ENCODE data around the gene COQ8B.

Gene COQ8B

DNA sequence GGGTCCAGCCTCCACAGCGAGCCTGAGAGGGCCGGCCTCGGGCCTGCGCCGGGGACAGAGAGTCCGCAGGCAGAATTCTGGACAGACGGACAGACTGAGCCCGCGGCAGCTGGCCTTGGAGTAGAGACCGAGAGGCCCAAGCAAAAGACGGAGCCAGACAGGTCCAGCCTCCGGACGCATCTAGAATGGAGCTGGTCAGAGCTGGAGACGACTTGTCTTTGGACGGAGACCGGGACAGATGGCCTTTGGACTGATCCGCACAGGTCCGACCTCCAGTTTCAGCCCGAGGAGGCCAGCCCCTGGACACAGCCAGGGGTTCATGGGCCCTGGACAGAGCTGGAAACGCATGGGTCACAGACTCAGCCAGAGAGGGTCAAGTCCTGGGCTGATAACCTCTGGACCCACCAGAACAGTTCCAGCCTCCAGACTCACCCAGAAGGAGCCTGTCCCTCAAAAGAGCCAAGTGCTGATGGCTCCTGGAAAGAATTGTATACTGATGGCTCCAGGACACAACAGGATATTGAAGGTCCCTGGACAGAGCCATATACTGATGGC is 716 bp upstream of the COQ8B start:
- DNase-seq: no peak

DNA sequence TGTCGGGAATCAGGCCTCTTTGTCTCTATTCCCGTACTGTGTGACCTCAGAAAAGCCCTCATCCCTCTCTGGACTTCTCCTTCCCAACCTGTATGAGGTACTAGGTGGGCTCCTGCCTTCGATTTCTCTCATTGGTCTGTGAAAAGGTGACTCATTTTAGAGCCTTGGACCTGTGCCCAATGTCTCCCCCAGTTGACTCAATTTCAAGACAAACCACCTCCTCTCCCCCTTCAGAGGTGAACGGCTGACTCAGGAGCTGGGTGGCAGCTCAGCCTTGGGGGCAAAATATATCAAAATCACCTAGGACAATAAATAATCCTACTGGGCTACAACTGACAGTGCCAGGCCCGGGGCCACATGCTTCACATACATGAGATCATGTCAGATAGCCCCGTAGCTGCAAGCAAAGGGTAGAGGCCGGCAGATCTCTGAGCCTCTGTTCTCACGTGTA is 630 bp downstream of the COQ8B start:
- DNase-seq: peak; percentile 54 to 61

DNA sequence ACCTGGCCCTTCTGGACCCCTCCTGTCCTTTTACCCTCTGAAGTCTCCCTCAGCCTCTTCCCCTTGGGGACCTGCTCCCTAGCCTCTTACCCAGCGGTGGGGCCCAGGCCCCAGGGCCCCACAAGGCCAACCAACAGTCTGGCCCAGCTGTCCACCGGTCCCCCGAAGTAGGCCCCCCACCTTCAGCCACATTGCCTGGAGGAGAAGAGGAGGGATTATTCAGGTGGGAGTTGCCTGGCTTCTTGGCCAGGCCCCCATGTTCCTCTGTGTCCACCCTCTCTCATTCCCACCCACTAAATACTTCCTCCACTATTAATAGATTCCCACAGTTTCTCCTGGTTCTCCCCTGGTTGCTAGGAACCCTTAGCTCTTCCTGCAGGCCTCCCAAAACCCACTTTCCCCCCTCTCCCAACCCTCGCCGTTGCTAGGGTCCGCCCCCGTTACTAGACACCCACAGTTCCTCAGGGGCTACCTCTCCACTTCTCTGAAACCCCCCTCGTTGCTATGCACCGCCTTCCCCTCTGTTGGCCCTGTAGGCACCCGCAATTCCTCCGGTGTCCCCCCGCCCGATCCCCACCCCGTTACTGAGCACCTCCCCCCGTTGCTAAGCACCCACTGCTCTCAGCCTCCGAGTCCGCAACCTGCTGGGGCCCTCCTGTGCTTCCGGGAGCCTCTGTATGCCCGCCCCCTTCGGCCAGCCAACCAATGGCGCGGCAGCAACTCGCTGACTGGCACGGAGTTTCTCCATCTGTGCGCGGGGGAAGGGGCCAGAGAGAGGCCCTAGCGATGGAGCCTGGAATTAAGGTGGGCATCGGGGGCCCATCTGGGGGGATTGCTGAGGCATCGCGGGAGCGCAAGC is 2.0 kb downstream of the COQ8B start:
- peak; percentile 96 for DNase-seq

DNA sequence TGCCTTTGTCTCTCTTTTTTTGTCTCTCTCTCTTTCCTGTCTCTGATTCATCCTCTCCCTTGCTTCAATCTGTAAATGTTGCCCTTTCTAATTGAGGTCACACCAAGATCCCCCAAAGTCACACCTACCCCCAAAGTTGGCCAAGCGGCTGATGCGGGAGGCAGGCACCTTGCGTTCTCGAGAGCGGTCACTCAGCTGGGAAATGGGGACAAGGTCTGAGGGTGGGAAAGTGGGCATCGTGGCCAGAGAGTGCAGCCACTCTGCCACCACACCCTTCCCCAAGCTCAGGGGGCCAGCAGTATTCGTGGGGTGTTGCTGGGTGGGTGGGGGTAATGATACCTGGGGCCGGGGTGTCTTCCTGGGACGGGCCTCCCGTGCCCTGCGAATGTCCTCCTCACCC is 2.7 kb downstream of the COQ8B start:
- DNase-seq: no peak

DNA sequence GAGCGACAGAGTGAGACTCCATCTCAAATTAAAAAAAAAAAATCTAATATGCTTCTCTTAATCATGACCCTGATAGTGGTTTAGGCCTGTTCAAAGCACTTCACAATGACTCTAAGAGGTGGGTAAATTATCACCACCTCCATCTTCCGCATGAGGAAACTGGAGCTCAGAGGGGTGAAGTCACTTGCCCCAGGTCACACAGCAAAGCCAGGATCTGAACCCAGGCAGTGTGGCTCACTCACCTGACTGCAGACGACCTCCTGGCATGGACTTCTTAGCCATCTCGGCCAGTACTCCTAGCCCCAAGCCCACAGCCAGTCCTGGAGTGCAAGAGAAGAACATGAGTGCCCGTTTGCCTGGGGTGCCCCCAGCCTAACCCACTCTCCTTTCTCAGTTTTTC is 6.9 kb downstream of the COQ8B start:
- no peak for DNase-seq

DNA sequence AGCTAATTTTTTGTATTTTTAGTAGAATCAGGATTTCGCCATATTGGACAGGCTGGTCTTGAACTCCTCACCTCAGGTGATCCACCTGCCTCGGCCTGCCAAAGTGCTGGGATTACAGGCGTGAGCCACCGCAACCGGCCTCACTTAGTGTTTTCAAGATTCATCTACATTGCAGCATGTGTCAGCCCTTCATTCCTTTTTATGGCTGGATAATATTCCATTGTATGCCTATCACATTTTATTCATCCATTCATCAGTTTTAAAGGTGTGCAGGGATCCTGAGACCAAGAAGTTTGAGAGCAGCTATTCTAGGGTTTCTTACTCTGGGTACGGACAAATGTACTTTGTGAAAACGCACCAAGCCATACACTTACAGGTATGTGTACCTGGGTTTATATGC is 9.1 kb downstream of the COQ8B start:
- no peak for DNase-seq

DNA sequence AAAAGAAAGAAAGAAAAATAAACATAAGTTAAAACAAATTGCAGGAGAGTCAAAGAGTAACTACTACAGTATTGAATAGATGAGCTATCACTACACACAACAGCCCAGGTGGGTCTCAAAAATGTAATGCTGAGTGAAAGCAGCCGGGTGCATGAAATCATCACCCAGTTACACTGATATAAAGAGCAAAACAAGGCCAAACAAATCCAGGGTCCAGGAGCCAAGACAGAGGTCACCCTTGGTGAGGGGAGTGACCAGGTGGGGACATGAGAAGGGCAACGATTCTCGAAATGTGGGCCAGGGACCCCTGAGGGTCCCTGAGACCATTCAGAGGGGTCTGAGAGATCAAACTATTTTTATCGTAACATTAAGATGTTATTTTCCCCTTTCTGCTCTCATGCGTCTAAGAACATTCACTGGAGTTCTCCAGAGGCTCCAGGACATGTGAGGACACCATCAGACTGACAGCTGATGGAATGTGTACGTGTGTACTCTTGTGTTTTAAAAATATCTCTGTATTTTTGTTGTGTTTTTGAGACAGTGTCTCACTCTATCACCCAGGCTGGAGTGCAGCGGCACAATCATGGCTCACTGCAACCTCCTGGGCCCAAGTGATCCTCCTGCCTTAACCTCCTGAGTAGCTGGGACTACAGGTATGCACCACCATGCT is 10.6 kb downstream of the COQ8B start:
- DNase-seq: no peak

DNA sequence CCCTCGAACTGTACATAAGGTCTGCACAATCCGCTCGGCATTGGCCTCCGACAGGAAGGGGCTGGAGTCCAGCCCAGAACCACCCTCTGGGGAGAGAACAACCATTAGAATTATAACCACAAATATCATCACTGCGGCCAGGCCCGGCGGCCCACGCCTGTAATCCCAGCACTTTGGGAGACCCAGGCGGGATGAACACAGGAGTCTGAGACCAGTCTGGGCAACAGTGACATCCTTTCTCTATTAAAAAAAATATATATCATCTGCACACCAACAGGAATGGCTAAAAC is 11.4 kb downstream of the COQ8B start:
- no peak for DNase-seq

DNA sequence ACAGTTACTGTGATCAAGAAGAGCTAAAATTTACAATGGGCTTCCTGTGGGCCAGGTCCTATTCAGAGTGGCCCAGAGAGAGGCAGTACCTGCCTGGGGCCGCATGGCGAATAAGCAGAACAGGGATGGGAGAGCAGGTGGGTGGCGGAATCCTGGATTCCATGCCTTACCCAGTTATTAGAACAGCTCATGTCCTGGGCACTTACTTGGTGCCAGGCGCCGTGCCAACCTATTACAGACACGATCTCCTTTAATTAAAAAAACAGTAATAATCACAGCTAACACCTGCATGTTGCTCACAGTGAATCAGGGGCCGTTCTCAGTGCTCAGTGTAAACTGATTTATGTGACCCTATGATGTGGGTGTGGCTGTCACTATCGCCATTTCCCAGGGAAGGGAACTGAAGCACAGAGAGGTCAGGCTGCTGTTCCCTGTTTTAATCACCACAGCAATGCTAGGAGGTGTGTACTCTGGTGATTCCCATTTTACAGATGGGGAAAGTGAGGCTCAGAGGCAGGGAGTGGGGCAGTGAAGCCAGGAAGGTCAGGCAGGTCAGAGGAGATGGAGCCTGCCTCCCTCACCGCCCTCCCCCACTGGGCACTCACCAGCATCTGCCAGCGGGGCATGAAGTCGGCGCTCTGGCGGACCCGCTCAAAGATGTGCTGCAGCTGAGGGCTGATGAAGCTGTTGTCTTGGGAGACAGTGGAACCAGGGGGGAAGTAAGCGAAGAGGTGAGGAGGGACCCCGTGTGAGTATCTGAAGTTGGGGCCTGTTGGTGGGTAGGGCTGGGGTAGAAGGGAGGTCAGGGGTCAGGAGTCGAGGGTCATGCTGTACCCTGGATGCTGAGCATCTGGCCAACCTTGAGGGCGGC is 12.0 kb downstream of the COQ8B start:
- no peak for DNase-seq

DNA sequence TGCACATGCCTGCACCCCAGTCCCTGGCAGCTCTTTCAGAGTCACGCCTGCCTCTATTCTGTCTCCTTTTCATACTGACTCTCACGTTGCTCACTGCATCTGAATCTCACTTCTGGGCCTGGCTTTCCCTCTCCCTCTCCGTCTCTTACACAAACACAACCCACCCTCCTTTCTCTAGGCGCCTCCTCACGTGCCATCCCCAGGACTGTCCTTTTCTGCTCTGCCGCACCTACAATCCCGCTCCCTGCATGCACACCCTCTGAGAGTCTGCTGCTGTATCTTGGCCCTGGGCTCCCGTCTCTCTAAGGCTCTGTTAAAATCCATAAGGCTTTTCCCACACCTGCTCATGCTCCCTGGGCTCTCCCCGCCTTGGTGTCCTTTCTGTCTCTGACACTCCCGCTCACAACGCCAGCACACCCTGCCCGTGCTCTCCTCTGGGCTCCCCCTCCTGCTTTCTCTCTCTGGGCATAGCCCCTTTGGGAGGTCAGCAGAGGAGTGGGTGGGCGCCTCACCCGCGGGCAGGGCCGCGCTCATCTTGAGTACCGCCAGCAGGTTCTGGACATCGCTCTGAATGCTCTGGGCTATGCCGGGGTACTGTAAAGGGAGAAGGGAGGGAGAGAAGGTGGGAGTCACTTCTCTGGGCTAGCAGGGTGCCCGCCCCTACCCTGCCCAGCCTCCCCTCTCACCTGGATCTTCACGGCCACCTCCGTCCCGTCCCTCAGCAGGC is 13.5 kb downstream of the COQ8B start:
- DNase-seq: no peak

DNA sequence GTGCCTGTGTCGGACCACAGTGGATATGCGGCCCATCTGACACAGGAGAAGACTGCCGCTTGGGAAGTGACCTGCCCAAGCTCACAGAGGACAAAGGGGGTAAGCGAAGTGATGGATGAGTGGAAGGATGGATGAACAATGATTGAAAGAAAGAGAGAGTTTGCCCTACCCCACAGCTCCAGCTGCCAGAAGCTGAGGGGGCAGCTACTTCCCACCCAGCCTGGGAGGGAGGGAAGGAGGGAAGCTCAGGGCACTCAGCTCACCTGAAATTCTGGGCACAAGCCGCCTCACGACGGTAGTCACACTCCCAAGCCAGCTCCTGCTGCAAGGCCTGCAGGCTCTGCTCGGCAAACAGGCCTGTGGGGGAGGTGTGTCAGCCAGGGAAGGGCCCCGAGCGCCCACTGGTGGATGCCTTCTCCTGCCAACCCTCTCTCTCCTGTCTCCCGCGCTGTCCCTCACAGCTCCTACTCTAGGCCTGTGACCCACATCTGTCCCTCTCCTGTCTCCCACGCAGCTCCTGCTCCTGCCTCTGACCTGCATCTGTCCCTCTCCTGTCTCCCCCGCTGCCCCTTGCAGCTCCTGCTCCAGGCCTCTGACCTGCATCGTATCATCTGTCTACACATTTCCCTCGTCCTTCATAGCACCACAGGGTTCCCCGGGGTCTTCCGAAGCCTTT is 14.2 kb downstream of the COQ8B start:
- DNase-seq: no peak

DNA sequence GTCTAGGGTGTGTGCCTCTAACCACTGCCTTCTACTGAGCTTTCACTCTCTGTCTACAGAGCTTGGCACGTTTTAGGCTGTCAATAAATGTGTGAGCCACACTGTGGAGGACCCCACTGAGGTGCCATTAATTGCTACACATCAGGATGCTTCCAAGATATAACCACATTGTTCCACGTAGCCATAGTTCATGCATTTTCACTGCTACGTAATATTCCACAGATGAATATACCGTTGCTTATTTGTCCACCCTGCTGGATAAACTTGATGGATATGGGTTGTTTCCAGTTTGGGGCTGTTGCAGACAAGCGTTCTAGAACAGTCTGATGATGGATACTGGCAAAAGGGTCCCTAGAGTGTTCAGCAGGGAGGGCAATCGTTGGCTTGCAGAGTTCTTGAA is 14.9 kb downstream of the COQ8B start:
- DNase-seq: no peak

DNA sequence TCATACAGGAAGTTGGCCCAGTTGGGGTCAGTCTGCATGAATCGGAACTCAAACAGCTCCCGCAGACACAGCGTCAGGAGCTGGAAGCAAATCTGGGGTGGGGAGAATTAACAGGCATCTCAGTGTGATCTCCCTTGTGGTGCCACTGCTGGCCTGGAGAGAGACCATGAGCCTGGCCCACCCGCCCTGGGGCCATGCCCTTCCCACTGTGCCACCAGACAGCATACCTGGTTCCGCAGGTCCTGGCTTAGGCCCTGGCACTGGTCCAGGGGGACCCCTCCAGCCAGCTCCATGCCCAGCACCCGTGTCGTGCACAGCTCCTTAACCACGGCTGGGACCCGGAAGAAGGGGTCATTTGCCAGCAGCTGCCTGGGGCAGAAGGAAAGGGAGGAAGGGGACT is 16.6 kb downstream of the COQ8B start:
- no peak for DNase-seq

DNA sequence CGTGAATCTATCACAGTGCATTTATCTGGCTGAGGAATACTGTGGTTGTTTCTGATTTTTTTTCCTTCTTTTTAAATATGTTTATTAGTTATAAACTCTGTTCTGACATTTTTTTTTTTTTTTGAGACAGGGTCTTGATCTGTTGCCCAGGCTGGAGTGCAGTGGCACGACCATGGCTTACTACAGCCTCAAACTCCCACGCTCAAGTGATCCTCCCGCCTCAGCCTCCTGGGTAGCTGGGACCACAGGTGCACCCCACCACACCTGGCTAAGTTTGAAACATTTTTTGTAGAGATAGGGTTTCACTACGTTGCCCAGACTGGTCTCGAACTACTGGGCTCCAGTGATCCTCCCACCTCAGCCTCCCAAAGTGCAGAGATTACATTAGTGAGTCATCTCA is 19.7 kb downstream of the COQ8B start:
- DNase-seq: no peak

DNA sequence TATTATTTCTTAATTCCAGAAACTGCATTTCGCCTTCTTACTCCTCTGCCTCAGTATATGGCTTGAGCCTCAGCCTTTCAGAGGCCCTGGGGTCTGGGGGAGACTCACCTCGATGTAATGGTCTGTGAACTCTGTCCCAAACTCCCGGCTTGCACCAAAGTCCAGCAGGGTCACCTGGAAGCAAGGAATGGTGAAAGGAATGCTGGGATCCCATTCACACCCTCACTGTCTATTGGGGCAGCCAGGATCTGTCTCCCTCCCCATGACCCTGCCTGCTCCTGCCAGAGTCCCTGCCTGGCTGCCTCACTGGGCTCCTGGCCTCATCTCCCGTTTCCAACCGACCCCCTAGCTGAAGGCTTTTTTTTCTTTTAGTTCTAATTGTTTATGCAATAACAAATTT is 20.8 kb downstream of the COQ8B start:
- no peak for DNase-seq

DNA sequence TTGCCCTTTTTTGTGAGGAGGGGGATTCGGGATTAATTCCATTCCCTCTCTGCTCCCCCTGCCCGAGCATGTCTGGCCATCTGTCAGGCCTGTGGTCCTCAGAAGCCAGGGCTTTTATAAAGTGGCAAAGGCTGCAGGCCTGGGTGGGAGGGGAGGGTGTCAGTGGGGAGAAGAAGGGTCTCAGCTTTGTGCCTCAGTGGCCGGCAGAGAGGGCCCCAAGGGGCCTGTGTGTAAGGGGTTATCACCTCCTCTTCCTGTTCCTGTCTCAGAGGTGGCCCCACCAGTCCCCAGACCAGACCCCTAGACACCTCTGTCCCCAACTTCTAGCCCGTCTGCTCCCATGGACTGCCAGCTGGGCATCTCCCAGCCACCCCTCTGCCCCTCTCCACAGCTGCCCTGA is 22.8 kb downstream of the COQ8B start:
- DNase-seq: no peak

DNA sequence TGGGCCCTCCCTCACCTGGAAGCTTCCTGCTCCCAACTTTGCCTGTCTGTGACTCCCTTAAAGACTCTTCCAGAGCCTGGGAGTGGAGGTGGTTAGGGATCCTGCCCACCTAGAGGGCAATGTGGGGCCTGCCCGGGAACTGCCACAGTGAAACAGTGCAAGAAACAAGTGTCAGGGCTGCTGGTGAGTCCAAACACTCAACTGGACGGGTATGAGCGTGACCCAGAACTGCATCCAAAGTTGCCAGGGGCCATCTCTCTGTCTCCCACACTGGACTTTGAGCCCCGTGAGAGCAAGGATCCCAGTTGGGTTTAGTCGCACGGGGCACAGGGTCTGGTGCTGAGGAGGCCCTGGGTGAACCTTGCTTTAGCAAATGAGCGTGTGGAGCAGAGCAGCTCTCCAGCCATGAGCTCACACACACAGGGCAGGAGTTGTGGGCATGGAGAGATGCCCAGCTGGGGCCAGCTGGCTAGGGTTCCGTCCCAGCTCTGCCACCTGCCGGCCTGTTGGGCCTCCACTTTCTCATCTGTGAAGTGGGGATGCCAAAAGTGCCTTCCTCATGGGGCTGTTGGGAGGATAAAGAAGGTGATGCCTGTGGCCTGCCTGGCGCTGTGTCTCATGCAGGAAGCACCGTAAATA is 23.4 kb downstream of the COQ8B start:
- DNase-seq: no peak

DNA sequence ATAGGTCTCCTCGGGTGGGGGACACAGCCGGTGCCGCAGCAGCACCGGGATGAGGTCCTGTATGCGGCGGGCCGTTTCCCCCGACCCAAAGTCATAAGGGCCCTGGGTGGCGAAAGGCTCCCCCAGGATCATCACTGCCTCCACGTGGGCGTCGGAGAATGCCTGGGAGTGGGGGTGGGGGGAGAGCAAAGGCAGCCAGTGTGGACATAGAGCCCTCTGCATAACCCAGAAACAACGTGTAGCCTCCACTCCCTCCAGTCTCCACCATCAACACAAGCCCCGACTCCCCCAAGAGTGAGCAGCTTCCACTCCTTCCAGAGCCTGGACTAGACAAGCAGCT is 24.5 kb downstream of the COQ8B start:
- DNase-seq: no peak

DNA sequence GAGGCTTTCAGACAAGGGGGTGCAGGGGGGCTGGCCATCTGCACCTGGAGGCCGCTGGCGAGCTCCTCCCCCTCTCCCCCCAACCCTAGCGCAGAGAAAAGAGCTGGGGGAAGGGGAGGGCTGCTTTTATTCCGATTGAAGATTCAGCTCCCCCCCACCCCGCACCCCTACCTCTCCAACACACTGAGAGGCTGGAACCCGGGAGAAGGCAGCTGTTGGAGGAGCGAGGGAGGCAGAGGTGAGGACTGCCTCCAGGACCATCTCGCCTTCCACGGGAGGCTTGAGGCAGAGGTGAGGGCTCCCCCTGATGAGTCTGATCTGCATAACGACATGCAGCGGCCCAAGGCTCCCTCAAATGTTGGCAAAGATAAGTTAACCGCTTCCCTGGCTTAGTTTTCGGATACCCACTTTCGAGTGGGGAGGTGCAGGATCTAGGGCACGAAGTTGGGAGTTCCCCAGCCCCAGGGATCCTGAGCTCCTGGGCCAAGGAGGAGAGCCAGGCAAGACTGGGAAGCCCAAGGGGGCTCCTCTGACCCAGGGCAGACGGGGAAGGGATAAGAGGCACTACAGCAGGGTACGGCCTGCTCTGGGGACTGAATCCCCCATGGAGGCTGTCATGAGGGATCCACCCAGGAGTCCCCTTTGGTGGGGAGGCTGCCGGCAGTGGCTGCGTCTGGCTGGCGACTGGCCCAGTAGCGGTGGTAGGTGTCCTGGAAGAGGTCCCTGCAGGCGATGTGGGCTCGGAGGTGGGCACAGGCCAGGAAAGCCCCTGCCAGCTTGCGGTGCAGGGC is 25.1 kb downstream of the COQ8B start:
- no peak for DNase-seq

DNA sequence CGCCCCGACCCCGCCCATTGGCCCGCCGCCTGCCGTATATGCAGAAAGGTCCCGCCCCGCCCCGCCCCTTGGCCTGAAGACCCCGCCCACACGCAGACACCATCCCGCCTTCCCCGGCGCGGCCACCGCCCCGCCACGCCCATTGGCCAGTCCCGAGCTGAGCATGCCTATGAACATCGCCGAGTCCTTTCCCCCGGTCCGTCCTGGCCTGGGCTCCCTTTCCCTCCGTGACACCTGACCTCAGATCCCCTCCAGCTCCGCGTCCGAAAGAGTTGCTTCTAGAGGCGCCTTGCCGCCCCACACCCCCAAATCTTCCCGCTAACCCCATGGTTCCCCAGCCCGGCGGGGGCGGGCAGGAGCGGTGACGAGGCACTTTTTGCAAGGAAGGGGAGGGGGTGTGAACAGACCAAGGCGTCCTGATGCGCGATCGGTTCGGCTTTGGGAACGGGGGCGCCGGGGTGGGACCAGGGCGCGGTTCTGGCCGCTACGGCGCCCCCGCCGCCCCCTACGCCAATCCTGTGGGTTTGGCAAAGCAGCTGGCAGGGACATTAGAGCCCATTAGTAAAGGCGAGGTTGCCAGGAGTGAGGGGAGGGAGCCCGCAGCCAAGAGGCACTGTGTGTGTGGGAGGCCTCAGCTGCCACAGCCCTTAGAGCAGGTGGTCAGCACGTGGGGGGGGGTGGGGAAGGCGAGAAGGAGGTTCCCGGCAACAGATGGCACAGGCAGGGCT is 25.8 kb downstream of the COQ8B start:
- peak; percentile 86 to 87 for DNase-seq

All from CD4-positive, alpha-beta T cell treated with Interleukin-1 beta for 1 hour (primary cell).